ENCODE data around the gene SNAPIN.
"Not testable (repeated sequence)": the region's sequence is repeated elsewhere in the genome, so short reads cannot be mapped to it uniquely, and the experiment has no call there.

SNAPIN gene

DNA sequence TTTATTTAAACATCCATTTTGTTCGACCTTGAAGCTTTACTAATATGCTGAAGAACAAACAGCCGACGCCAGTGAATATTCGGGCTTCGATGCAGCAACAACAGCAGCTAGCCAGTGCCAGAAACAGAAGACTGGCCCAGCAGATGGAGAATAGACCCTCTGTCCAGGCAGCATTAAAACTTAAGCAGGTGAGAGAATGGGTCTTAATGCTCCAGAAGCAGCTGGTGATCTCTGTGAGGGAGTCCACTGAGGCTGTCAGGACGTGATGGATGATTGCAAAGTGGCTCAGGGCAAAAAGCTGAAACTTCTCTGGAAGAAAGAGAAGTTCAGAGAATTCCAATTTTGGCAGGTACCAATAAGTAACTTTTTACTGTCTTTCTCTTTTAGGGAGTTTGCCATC, 20.2 kb upstream of the SNAPIN start:
- H4K20me1 ChIP-seq (ENCODE audit: control insufficient read depth, insufficient read depth, low read depth, low read length) = no peaks in the 10 kb centered on the region
- no peak overlapping the region for H3K4me2 ChIP-seq (ENCODE audit: low read length)
- H3K27me3 ChIP-seq (ENCODE audit: control insufficient read depth, low read length) = no peaks in the 10 kb centered on the region
- H3K9me3 ChIP-seq (ENCODE audit: control insufficient read depth, insufficient read depth, low read length) = no peaks in the 10 kb centered on the region
- H3K4me3 ChIP-seq (ENCODE audit: low read length) = no peak overlapping the region
- H3K79me2 ChIP-seq (ENCODE audit: control insufficient read depth, low read length) = peaks cover 55% of the 10 kb centered on the region
- no peak for TF ChIP-seq EZH2phosphoT487 (IDR thresholded peaks at IDR 0.05; ENCODE audit: borderline replicate concordance, low read length)
- TF ChIP-seq, protein P1, sequence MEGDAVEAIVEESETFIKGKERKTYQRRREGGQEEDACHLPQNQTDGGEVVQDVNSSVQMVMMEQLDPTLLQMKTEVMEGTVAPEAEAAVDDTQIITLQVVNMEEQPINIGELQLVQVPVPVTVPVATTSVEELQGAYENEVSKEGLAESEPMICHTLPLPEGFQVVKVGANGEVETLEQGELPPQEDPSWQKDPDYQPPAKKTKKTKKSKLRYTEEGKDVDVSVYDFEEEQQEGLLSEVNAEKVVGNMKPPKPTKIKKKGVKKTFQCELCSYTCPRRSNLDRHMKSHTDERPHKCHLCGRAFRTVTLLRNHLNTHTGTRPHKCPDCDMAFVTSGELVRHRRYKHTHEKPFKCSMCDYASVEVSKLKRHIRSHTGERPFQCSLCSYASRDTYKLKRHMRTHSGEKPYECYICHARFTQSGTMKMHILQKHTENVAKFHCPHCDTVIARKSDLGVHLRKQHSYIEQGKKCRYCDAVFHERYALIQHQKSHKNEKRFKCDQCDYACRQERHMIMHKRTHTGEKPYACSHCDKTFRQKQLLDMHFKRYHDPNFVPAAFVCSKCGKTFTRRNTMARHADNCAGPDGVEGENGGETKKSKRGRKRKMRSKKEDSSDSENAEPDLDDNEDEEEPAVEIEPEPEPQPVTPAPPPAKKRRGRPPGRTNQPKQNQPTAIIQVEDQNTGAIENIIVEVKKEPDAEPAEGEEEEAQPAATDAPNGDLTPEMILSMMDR (IDR thresholded peaks at IDR 0.05; ENCODE audit: low read depth, low read length, poor library complexity, severe bottlenecking) = no peak
- H3F3A ChIP-seq (ENCODE audit: control insufficient read depth, insufficient read depth) = peaks cover 3% of the 10 kb centered on the region; the same call in 1 of the 2 replicates
- no peak overlapping the region for H3K27ac ChIP-seq (ENCODE audit: low read depth, low read length)
- H3K36me3 ChIP-seq (ENCODE audit: control insufficient read depth, low read length) = peaks cover 83% of the 10 kb centered on the region
- no peaks in the 10 kb centered on the region for H3K9me2 ChIP-seq (replicated peaks; ENCODE audit: control insufficient read depth, low read length)
- H3K4me1 ChIP-seq (ENCODE audit: control insufficient read depth, low read length) = peaks cover 12% of the 10 kb centered on the region

DNA sequence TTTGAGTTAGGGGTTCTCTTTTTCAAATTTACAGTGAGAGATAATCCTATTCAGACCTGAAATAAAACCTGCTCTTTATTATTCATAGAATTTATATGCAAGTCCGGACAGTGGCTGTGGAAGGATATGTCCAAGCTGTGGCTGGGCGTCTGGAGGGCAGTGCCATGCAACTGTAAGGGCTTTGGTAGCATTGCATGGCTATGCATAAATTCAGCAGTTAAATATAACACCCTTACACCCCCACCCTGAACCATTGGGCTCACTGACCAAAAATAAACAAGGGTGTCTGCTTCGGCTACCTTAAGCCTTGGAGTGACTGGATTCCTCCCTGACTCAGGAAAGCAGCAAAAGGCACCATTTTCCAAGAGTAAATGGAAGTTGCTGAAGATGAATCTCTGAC, 19.2 kb upstream of the SNAPIN start:
- no peaks in the 10 kb centered on the region for H3K9me3 ChIP-seq (ENCODE audit: control insufficient read depth, insufficient read depth, low read length)
- TF ChIP-seq EZH2phosphoT487 (IDR thresholded peaks at IDR 0.05; ENCODE audit: borderline replicate concordance, low read length) = no peak
- TF ChIP-seq, protein P1 (IDR thresholded peaks at IDR 0.05; ENCODE audit: low read depth, low read length, poor library complexity, severe bottlenecking) = no peak
- no peak overlapping the region for H3K4me2 ChIP-seq (ENCODE audit: low read length)
- H3K4me1 ChIP-seq (ENCODE audit: control insufficient read depth, low read length) = peaks cover 8% of the 10 kb centered on the region
- H3K27me3 ChIP-seq (ENCODE audit: control insufficient read depth, low read length) = no peaks in the 10 kb centered on the region
- H3K79me2 ChIP-seq (ENCODE audit: control insufficient read depth, low read length) = peaks cover 52% of the 10 kb centered on the region
- H3K27ac ChIP-seq (ENCODE audit: low read depth, low read length) = no peak overlapping the region
- H3F3A ChIP-seq (ENCODE audit: control insufficient read depth, insufficient read depth) = peaks cover 4% of the 10 kb centered on the region; the same call in 1 of the 2 replicates
- no peaks in the 10 kb centered on the region for H4K20me1 ChIP-seq (ENCODE audit: control insufficient read depth, insufficient read depth, low read depth, low read length)
- H3K4me3 ChIP-seq (ENCODE audit: low read length) = no peak overlapping the region
- no peaks in the 10 kb centered on the region for H3K9me2 ChIP-seq (replicated peaks; ENCODE audit: control insufficient read depth, low read length)
- peaks cover 90% of the 10 kb centered on the region for H3K36me3 ChIP-seq (ENCODE audit: control insufficient read depth, low read length)

DNA sequence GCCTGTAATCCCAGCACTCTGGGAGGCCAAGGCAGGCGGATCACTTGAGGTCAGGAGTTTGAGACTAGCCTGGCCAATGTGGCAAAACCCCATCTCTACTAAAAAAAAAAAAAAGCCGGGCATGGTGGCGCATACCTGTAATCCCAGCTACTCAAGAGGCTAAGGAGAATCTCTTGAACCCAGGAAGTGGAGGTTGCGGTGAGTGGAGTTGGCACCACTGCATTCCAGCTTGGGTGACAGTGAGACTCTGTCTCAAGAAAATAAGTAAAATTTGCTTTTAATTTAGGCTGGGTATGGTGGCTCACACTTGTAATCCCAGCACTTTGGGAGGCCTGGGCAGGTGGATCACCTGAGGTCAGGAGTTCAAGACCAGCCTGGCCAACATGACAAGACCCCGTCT, 18.3 kb upstream of the SNAPIN start:
- not testable (repeated sequence) for H3K4me3 ChIP-seq (ENCODE audit: low read length); H3K4me2 ChIP-seq (ENCODE audit: low read length); H3K4me1 ChIP-seq (ENCODE audit: control insufficient read depth, low read length); H3F3A ChIP-seq (ENCODE audit: control insufficient read depth, insufficient read depth); H3K9me3 ChIP-seq (ENCODE audit: control insufficient read depth, insufficient read depth, low read length); H4K20me1 ChIP-seq (ENCODE audit: control insufficient read depth, insufficient read depth, low read depth, low read length); H3K9me2 ChIP-seq (replicated peaks; ENCODE audit: control insufficient read depth, low read length); H3K27me3 ChIP-seq (ENCODE audit: control insufficient read depth, low read length); H3K27ac ChIP-seq (ENCODE audit: low read depth, low read length)
- H3K36me3 ChIP-seq (ENCODE audit: control insufficient read depth, low read length) = peaks cover 99% of the 10 kb centered on the region
- peaks cover 43% of the 10 kb centered on the region for H3K79me2 ChIP-seq (ENCODE audit: control insufficient read depth, low read length)

DNA sequence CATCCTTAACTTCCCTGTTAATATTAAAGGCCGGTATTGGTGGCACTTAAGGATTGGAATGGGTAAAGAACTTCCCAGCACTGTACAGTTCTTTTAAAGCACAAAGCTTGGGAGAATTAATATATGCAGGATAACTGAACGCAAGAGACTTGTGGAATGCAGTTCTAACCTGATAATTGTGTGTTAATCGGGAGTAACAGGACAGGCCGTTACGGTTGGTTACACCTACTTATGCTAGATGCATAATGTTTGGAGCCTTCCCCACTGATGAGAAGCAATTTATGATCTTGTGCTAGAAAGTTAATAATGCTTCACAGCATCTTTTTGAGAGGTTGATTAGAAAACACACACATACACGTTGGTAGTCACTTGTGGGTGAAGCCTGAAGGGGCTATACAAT, 17.6 kb upstream of the SNAPIN start:
- peaks cover 10% of the 10 kb centered on the region; the same call in 1 of the 2 replicates for H3F3A ChIP-seq (ENCODE audit: control insufficient read depth, insufficient read depth)

More for the DNA sequence above, 17.6 kb upstream of the SNAPIN start:
- peaks cover 36% of the 10 kb centered on the region for H3K79me2 ChIP-seq (ENCODE audit: control insufficient read depth, low read length)
- no peaks in the 10 kb centered on the region for H4K20me1 ChIP-seq (ENCODE audit: control insufficient read depth, insufficient read depth, low read depth, low read length)
- no peak overlapping the region for H3K4me3 ChIP-seq (ENCODE audit: low read length)
- no peak overlapping the region for H3K4me2 ChIP-seq (ENCODE audit: low read length)
- no peak for TF ChIP-seq EZH2phosphoT487 (IDR thresholded peaks at IDR 0.05; ENCODE audit: borderline replicate concordance, low read length)
- TF ChIP-seq, protein P1 (IDR thresholded peaks at IDR 0.05; ENCODE audit: low read depth, low read length, poor library complexity, severe bottlenecking) = no peak
- H3K36me3 ChIP-seq (ENCODE audit: control insufficient read depth, low read length) = peaks cover 99% of the 10 kb centered on the region
- no peaks in the 10 kb centered on the region for H3K27me3 ChIP-seq (ENCODE audit: control insufficient read depth, low read length)
- peaks cover 1% of the 10 kb centered on the region for H3K4me1 ChIP-seq (ENCODE audit: control insufficient read depth, low read length)
- H3K9me2 ChIP-seq (replicated peaks; ENCODE audit: control insufficient read depth, low read length) = no peaks in the 10 kb centered on the region
- H3K9me3 ChIP-seq (ENCODE audit: control insufficient read depth, insufficient read depth, low read length) = no peaks in the 10 kb centered on the region
- no peak overlapping the region for H3K27ac ChIP-seq (ENCODE audit: low read depth, low read length)

All from DOHH2 (cell line).